Smooth muscle cell of the umbilical artery (primary cell): ENCODE data around the gene PPP1R8. TPM values are rescaled to one million over a fixed set of nuclear protein-coding genes. Genes with fewer than 3 reads are reported as not detected.

ENCODE experiments used
- total RNA-seq: library from RNA; depleted of rRNA; stranded (reverse); fragments of >200 nt; gene quantifications from 2 replicates; pipeline ENCODE4 v1.2.3, GENCODE V29; 2014

Gene PPP1R8
- total RNA-seq = 38.6 and 46.5 TPM in 2 replicates

DNA sequence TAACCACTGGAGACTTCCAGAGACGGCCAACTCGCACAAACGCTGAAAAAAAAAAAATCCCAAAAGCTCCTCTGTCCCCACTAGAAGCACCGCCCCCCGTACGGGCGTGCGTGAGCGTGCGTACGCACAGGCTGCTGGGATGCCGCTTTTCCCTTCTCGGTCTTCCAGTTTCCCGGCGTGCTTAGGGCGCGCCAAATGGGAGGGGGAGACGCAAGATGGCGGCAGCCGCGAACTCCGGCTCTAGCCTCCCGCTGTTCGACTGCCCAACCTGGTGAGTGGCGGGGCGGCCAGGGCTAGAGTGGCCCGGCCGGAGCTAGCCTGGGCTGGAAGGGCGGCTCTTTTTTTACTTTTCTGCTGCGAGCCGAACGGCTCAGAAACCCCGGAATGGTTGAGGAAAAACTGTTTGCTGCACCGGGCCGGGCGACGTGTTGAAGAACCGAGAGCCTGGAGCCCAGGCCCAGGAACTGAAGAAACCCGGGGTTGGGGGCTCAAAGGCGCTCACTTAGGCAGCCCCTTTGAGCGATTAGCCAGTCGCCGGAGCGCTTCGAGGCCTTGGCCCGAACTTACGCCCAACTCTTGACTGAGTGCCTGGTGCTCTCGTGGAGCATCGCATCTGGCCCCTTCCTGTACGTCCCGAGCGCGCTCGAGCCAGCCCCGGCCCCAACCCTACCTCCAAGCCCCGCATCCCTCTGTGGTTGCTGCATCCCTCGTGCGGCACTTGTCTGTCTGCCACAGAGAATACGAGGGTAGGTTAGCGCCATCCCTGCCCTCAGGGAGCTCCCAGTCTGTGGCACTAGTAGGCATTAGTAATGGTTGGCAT lies at the start of gene PPP1R8:
TSS of gene PPP1R8 (plus strand) at position 162 of the 820 bp plus-strand sequence. CDS start at position 216, 54 bp downstream.

DNA sequence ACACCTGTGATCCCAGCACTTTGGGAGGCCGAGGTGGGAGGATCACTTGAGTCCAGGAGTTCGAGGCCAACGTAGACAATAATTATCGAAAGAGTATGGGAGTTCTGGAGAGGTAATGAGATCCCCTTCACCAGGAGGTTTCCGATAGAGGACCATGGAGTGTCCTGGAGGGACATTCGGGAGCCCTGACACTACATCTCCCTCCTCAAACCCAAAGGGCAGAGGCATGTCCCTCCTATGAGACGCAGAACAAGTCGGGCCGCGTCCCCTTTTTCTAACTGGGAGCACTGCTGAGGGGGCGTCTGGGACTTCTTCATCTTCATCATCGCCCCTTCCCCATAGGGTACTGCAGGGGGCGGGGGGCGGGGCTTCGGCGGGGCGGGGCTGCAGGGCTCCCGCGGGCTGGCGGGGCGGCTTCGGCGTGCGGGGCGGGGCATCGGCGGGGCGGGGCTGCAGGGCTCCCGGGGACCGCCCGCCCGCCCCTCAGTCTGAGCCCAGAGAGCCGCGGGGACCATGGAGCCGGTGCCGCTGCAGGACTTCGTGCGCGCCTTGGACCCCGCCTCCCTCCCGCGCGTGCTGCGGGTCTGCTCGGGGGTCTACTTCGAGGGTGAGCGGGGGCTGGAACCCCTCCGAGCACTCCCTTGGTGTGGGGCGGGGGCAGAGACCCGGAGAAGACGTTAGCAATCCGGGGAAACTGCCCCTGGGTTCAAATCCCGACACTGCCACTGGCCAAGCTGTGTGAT lies 41.6 kb downstream of the PPP1R8 start, which contains the start of gene THEMIS2:
TSS of gene THEMIS2 (plus strand) at position 486 of the 743 bp plus-strand sequence. CDS start at position 514, 28 bp downstream.

Other genes with a start within 250 kb of the PPP1R8 start
- 8.0 and 15.5 TPM in 2 replicates for gene AHDC1, start 226.6 kb upstream of the PPP1R8 start, total RNA-seq
- not detected in 2 replicates for gene FGR, start 195.6 kb upstream of the PPP1R8 start, total RNA-seq
- gene IFI6, start 158.6 kb upstream of the PPP1R8 start, total RNA-seq = 13.2 and 23.2 TPM in 2 replicates
- gene FAM76A, start 104.8 kb upstream of the PPP1R8 start, total RNA-seq = 11.8 and 12.2 TPM in 2 replicates
- 82.8 and 83.1 TPM in 2 replicates for gene STX12, start 57.6 kb upstream of the PPP1R8 start, total RNA-seq
- 3.8 and 3.9 TPM in 2 replicates for gene THEMIS2, start 41.8 kb downstream of the PPP1R8 start, total RNA-seq
- gene RPA2, start 83.8 kb downstream of the PPP1R8 start, total RNA-seq = 31.5 and 35.6 TPM in 2 replicates
- 0.09 TPM in 1 of 2 replicates, not detected in the other for gene SMPDL3B, start 104.2 kb downstream of the PPP1R8 start, total RNA-seq
- gene XKR8, start 129.2 kb downstream of the PPP1R8 start, total RNA-seq = 5.3 and 5.9 TPM in 2 replicates